Urinary bladder (tissue), 4 donors: Measurements from ENCODE around the gene ZBED1. TPM values are rescaled to one million over a fixed set of nuclear protein-coding genes. Genes with fewer than 3 reads are reported as not detected.
"Not testable (repeated sequence)": the region's sequence is repeated elsewhere in the genome, so short reads cannot be mapped to it uniquely, and the experiment has no call there.

Experiments used
- DNase-seq: peaks from one replicate; pipeline ENCODE4 v3.0.0-alpha.2; 2015; ENCODE audit errors: extremely low spot score
- H3K27ac ChIP-seq: one replicate; pipeline ENCODE4 v1.5.1; 2013; ENCODE audit warnings: low read depth, mild to moderate bottlenecking, moderate library complexity
- H3K36me3 ChIP-seq: one replicate; pipeline ENCODE4 v1.6.1; 2013; ENCODE audit warnings: mild to moderate bottlenecking, moderate library complexity; ENCODE audit not compliant: insufficient read depth
- H3K4me1 ChIP-seq: one replicate; pipeline ENCODE4 v1.6.1; 2013; ENCODE audit warnings: mild to moderate bottlenecking, moderate library complexity; ENCODE audit not compliant: insufficient read depth
- H3K4me3 ChIP-seq: one replicate; pipeline ENCODE4 v1.5.1; 2013; ENCODE audit warnings: low read depth, low read length
- WGBS: extraction: QIAGEN DNeasy Blood & Tissue Kit; methylation state at CpG from one replicate; pipeline ENCODE4 v1.1.7; 2013; 5-methylcytosine and 5-hydroxymethylcytosine counted together
- polyA plus RNA-seq: library from polyadenylated mRNA; stranded (reverse); fragments of 200-250 nt; gene quantifications from one replicate; pipeline ENCODE4 v1.2.3, GENCODE V29; 2013
- total RNA-seq: library from RNA; depleted of rRNA; stranded (reverse); fragments of >200 nt; gene quantifications from one replicate; pipeline ENCODE4 v1.2.3, GENCODE V29; 2014
- donor health status: healthy with polysubstance abuse.
- donor health status: healthy.

Gene ZBED1
- total and polyA plus RNA-seq, 2 donors = 20.3 to 28.2 TPM

DNA sequence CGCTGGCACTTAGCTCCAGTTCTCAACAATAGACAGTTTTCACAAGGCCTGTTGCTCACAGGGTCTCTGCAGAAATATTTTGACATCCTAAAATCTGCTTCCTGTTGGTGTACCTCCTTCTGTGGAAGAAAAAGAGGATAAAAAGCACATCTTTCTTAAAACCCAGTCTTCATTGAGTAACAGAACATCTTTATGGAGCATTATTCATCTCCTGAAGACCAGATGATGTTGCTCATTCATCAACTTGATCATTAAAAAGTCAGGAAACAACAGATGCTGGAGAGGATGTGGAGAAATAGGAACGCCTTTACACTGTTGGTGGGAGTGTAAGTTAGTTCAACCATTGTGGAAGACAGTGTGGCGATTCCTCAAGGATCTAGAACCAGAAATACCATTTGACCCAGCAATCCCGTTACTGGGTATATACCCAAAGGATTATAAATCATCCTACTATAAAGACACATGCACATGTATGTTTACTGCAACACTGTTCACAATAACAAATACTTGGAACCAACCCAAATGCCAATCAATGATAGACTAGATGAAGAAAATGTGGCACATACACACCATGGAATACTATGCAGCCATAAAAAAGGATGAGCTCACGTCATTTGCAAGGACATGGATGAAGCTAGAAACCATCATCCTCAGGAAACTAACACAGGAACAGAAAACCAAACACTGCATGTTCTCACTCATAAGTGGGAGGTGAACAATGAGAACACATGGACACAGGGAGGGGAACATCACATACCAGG is 33.7 kb upstream of the ZBED1 start:
- H3K36me3 ChIP-seq, H3K4me3 ChIP-seq, H3K27ac ChIP-seq, H3K4me1 ChIP-seq, DNase-seq: not testable (repeated sequence)
- WGBS = 66% methylated on average over 5 of the region's 5 CpGs

DNA sequence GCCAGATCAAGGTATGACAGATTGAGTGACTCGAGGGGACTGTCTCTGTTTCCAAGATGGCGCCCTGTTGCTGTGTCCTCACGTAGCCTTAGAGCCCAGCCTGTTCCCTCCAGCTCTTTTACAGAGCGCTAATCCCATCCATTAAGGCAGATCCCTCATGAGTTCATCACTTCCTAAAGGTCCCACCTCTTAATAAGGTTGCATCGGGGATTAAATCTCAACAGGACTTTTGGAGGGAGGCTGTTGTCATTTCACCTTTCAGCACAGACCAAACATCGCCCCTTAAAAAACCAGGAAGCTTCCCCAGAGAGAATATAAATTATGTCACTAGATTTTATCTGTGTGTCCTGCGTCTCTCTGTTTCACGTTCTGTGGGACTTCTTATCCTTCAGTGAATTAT is 32.6 kb upstream of the ZBED1 start:
- no peaks in the 10 kb centered on the region for H3K36me3 ChIP-seq
- 33% methylated on average over 8 of the region's 8 CpGs for WGBS
- no peaks in the 10 kb centered on the region for H3K4me1 ChIP-seq
- no peak for DNase-seq
- H3K4me3 ChIP-seq = no peak overlapping the region
- no peak overlapping the region for H3K27ac ChIP-seq

DNA sequence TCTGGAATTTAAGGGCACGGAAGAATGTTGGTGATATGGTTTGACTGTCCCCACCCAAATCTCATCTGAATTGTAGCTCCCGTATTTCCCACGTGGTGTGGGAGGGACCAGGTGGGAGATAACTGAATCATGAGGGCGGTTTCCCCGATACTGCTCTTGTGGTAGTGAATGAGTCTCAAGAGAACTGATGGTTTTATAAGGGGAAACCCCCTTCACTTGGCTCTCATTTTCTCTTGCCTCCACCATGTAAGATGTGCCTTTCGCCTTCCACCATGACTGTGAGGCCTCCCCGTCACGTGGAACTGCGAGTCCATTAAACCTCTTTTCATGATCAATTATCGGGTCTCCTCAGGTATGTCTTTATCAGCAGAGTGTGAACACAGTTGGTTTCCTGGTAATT is 25.6 kb upstream of the ZBED1 start:
- DNase-seq = no peak
- H3K4me3 ChIP-seq = no peak overlapping the region
- H3K4me1 ChIP-seq = no peaks in the 10 kb centered on the region
- 81% methylated on average over 10 of the region's 10 CpGs for WGBS
- H3K36me3 ChIP-seq = no peaks in the 10 kb centered on the region
- H3K27ac ChIP-seq = no peak overlapping the region

DNA sequence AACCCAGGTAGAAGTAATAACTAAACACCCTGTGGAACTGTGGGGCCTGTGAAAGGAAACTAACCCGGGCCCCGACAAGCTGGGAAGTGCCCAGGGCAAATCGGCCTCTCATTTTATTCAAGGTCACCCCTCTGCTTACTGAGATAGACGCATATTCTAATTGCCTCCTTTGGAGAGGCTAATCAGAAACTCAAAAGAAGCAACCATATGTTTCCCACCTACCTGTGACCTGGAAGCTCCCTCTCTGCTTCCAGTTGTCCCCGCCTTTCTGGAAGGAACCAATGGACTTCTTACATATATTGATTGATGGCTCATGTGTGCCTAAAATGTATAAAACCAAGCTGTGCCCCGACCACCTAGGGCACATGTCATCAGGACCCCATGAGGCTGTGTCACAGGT is 23.1 kb upstream of the ZBED1 start:
- Histone ChIP-seq H3K27ac (no peak overlapping the region), H3K4me1 (no peaks in the 10 kb centered on the region), H3K36me3 (no peaks in the 10 kb centered on the region), H3K4me3 (no peak overlapping the region)
- WGBS = 63% methylated on average over 6 of the region's 6 CpGs
- no peak for DNase-seq

DNA sequence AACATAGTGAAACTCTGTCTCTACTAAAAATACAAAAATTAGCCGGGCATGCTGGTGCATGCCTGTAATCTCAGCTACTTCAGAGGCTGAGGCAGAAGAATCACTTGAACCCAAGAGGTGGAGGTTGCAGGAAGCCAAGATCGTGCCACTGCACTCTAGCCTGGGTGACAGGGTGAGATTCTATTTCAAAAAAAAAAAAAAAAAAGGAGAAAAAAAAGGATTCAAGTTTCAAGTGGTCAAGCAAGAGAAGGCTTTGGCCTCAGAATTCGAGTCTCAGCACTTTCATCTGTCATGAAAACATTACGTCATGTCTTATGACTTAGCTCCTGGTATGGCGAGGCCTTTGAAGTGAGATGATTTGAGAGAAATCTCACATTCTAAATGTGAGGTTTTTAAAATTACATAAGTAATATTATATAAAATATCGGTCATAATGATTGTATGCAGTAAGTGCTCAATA is 21.2 kb upstream of the ZBED1 start:
- Histone ChIP-seq H3K4me3 (no peak overlapping the region), H3K36me3 (no peaks in the 10 kb centered on the region), H3K27ac (no peak overlapping the region), H3K4me1 (no peaks in the 10 kb centered on the region)
- no peak for DNase-seq
- WGBS = 80% methylated on average over 6 of the region's 6 CpGs

DNA sequence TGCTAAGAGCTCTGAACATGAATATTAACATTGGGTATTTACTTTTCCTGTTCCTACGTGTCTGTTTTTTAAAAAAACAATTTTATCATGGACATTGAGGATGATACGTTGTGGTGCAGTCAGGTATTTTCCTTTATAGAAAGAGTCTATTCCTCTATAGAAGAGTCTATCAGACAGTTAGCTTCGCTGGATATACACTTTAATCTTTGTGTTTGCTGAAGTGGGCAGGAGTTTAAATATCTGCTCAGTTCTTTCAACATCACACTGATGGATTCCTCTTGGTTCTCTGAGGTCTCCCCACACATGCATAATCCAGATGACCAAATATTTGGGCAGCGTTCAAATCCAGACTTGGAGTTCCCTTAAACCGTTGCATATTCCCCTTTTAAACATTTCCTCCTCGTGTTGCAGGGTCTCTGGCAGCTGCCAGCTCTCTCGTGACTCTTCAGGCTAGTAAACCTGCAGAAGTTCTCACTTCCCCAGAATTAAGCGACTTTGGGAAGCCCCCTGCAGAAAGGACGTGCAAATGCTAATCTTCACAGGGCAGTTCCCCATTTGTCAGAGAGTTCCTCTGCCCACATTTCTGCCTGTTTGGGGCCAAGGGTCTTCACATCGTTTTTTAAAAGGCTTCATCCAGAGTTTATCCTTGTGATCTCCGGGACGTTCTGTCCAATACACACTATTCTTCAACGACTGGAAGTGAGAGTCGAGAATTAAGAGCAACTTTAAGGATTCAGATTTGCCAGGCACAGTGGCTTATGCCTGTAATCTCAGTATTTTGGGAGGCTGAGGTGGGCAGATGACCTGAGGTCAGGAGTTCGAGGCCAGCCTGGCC is 20.5 kb upstream of the ZBED1 start:
- no peak overlapping the region for H3K27ac ChIP-seq
- H3K4me3 ChIP-seq = no peak overlapping the region
- H3K36me3 ChIP-seq = no peaks in the 10 kb centered on the region
- no peaks in the 10 kb centered on the region for H3K4me1 ChIP-seq
- no peak for DNase-seq
- 21% methylated on average over 15 of the region's 15 CpGs for WGBS

DNA sequence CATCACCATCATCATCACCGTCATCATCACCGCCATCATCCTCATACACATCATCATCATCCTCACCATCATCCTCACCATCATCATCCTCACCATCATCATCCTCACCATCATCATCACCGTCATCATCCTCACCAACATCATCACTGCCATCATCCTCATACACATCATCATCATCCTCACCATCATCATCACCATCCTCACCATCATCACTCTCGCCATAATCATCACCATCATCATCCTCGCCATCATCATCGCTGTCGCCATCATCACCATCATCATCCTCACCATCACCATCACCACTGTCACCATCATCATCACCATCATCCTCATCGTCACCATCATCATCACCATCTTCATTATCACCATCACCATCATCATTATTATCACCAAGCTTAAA is 19.8 kb upstream of the ZBED1 start:
- Histone ChIP-seq H3K36me3 (no peaks in the 10 kb centered on the region), H3K27ac (no peak overlapping the region), H3K4me3 (no peak overlapping the region), H3K4me1 (no peaks in the 10 kb centered on the region)
- over 99% methylated on average over 8 of the region's 8 CpGs for WGBS
- no peak for DNase-seq

DNA sequence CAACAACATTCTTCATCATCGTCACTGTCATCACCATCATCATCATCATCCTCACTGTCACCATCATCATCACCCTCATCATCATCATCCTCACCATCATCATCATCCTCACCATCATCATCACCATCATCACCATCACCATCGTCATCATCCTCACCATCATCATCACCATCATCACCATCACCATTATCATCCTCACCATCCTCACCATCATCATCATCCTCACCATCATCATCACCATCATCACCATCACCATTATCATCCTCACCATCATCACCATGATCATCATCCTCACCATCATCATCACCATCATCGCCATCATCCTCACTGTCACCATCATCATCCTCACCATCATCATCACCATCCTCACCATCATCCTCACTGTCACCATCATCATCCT is 18.9 kb upstream of the ZBED1 start:
- H3K4me3 ChIP-seq, H3K27ac ChIP-seq, H3K4me1 ChIP-seq, H3K36me3 ChIP-seq, DNase-seq: not testable (repeated sequence)
- 60% methylated on average over 3 of the region's 3 CpGs for WGBS

DNA sequence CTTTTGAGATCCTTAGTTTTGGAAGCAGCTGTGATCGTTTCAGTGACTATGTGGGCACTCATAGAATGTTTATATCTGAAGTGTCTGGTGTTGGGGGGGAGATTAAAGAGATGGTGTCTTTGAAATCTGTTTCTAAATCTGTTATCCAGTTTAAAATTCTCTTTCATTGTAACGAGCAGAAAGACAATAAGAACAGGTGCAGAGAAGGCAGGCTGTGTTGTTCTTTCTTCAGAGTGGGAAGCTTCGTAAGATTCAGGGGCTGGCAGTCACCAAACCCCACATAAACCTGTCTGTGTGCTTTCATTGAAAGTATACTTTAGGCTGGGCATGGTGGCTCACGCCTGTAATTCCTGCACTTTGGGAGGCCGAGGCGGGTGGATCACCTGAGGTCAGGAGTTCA is 16.3 kb upstream of the ZBED1 start:
- 61% methylated on average over 6 of the region's 6 CpGs for WGBS
- DNase-seq = no peak
- Histone ChIP-seq H3K4me1 (no peaks in the 10 kb centered on the region), H3K36me3 (no peaks in the 10 kb centered on the region), H3K27ac (no peak overlapping the region), H3K4me3 (no peak overlapping the region)

DNA sequence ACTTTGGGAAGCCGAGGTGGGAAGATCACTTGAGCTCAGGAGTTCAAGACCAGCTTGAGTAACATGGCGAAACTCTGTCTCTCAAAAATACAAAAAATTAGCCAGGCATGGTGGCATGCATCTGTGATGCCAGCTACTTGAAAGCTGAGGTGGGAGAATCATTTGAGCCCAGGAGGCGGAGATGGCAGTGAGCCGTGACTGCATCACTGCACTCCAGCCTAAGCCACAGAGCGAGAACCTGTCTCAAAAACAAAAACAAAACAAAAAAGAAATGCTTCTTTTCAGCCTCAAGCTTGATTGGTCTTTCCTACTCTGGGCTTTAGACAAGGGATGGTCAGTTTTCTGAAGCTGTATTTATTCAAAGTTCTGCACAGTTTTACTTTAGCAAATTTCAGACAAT is 15.8 kb upstream of the ZBED1 start:
- Histone ChIP-seq H3K4me3 (no peak overlapping the region), H3K36me3 (no peaks in the 10 kb centered on the region), H3K27ac (no peak overlapping the region), H3K4me1 (no peaks in the 10 kb centered on the region)
- 79% methylated on average over 5 of the region's 5 CpGs for WGBS
- no peak for DNase-seq

DNA sequence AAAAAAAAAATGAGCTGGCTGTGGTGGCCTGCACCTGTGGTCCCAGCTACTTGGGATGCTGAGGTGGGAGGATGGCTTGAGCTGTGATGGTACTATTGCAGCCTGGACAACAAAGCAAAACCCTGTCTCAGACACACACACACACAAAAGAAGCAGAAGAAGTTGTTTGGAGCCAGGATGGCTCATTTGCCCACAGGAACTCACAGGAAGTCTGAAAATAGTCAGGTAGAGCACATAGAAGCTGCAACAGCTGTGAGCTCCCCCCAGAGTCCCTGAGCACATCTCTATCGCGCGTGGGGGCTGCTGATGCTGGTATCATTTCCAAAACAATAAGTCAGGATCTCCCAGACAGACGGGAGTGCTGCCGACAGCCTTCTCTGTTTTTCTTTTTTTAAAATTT is 13.4 kb upstream of the ZBED1 start:
- H3K27ac ChIP-seq = no peak overlapping the region
- no peaks in the 10 kb centered on the region for H3K36me3 ChIP-seq
- H3K4me3 ChIP-seq = no peak overlapping the region
- H3K4me1 ChIP-seq = no peaks in the 10 kb centered on the region
- WGBS = 47% methylated on average over 5 of the region's 5 CpGs
- DNase-seq = no peak

DNA sequence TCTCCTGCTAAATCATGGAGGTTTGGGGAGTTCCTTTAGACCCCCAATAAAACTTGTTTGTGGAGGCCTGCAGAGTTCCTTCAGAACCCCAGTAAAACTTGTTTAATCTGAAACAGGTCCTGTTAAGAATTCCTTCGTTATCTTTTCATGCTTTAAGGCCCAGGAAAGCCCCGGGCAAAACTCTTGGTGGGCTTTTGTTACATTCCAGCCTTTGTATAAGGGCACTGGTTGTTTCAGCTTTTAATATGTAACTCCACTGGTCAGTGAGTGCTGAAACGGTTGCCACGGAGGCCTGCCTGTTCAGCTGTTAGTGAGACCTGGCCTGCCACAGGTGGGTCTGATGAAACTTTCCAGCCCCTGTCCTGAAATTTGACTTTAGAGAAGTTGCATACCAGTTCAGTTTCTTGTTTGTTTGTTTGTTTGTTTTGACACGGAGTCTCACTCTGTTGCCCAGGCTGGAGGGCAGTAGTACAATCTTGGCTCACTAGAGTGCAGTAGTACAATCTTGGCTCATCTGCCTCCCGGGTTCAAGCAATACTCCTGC is 12.4 kb upstream of the ZBED1 start:
- Histone ChIP-seq H3K36me3 (no peaks in the 10 kb centered on the region), H3K27ac (no peak overlapping the region), H3K4me3 (no peak overlapping the region), H3K4me1 (no peaks in the 10 kb centered on the region)
- no peak for DNase-seq
- 52% methylated on average over 6 of the region's 6 CpGs for WGBS

DNA sequence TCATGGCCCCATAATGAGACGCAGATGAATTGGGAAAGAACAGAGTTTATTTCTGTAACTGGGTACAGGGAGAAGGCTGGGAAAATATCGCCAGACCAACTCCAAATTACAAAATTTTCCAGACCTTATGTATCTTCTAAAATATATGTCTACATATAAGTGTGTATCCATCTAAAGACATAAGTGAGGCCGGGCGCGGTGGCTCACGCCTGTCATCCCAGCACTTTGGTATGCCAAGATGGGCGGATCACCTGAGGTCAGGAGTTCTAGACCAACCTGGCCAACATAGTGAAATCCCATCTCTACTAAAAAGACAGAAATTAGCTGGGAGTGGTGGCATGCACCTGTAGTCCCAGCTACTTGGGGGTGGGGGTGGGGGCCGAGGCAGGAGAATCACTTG is 11.7 kb upstream of the ZBED1 start:
- Histone ChIP-seq H3K4me1 (no peaks in the 10 kb centered on the region), H3K36me3 (no peaks in the 10 kb centered on the region), H3K4me3 (no peak overlapping the region), H3K27ac (no peak overlapping the region)
- 91% methylated on average over 8 of the region's 8 CpGs for WGBS
- DNase-seq = no peak

DNA sequence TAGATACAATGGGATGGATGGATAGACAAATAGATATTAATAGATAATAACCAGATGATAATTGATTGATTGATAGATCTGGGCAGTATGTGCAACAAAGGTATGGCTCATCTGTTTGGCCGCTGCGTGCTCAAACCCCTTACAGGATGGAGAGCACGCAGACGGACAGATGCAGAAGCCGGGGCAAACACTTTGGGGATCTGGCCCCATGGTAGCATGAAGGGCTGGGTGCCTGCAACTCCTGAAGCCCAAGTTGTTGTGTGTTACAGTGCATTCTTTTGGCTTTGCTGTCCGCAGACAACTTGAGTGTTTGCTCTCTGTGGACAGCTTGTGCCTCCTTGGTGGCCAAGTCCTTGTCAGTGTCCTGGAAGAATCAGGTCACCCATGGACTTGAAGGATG is 10.6 kb upstream of the ZBED1 start:
- Histone ChIP-seq H3K4me3 (no peak overlapping the region), H3K27ac (no peak overlapping the region), H3K36me3 (no peaks in the 10 kb centered on the region), H3K4me1 (no peaks in the 10 kb centered on the region)
- no peak for DNase-seq
- 97% methylated on average over 6 of the region's 6 CpGs for WGBS
